Choroid plexus epithelial cell (primary cell): ENCODE results near the gene EGFR.

Source experiments
- DNase-seq: peaks from one replicate; pipeline ENCODE4 v3.0.0-alpha.2; 2010; ENCODE audit warnings: low read depth
- H3K4me3 ChIP-seq: 2 replicates; pipeline ENCODE4 v1.5.1; 2011; ENCODE audit warnings: low read depth, mild to moderate bottlenecking, control low read depth, low read length, moderate library complexity
- TF ChIP-seq, protein P1 (sequence below): conservative IDR thresholded peaks from 2 replicates; pipeline ENCODE4 v1.5.1; 2011; ENCODE audit warnings: low read depth, mild to moderate bottlenecking, control low read depth, inconsistent platforms, low read length, moderate library complexity

Gene EGFR

DNA sequence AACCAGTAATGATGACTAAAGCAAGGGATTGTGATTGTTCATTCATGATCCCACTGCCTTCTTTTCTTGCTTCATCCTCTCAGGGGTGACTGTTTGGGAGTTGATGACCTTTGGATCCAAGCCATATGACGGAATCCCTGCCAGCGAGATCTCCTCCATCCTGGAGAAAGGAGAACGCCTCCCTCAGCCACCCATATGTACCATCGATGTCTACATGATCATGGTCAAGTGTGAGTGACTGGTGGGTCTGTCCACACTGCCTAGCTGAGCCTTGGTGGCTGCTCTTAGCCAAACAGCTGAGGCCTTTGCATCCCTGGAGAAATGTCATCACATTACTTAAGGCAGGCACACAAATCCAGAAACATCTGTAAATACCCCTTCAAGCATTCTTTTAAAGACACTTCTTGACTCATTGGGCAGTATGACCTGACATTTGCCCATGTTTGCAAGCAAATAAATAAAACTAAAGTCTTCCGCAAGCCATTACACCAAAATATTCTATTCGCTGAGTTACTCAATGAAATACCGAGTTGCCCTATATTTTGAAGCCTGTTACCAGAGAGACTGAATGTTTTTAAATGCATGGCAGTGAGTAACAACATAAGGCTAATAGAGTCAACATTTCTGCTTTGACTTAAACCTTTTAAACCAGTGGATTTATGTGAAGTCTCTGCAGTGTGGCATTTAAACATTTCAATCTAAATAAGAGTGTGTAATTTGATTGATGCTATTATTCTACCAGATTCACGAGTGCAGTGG is 180.0 kb downstream of the EGFR start:
- H3K4me3 ChIP-seq: no peak overlapping the region
- no peak for DNase-seq
- TF ChIP-seq, protein P1, sequence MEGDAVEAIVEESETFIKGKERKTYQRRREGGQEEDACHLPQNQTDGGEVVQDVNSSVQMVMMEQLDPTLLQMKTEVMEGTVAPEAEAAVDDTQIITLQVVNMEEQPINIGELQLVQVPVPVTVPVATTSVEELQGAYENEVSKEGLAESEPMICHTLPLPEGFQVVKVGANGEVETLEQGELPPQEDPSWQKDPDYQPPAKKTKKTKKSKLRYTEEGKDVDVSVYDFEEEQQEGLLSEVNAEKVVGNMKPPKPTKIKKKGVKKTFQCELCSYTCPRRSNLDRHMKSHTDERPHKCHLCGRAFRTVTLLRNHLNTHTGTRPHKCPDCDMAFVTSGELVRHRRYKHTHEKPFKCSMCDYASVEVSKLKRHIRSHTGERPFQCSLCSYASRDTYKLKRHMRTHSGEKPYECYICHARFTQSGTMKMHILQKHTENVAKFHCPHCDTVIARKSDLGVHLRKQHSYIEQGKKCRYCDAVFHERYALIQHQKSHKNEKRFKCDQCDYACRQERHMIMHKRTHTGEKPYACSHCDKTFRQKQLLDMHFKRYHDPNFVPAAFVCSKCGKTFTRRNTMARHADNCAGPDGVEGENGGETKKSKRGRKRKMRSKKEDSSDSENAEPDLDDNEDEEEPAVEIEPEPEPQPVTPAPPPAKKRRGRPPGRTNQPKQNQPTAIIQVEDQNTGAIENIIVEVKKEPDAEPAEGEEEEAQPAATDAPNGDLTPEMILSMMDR: no peak

DNA sequence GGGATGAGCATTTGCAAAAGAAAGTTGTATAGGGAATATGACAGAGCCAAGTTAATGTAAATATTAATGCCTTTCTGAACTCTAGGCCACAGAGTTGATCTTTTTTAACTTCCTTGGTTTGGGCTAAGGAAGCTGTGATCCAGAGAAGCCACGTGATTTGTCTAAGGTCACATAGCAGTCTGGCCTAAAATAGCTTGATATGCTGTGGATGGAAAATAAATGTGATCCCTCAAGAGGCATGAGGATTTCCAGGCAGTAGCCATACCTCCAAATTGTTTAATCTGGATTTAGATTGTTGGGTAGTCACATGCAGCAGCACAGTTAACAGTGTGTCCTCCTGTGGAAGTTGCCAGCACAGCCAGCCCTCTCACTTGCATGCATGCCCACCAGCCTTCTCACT is 180.6 kb downstream of the EGFR start:
- TF ChIP-seq, protein P1: no peak
- no peak for DNase-seq
- no peak overlapping the region for H3K4me3 ChIP-seq

DNA sequence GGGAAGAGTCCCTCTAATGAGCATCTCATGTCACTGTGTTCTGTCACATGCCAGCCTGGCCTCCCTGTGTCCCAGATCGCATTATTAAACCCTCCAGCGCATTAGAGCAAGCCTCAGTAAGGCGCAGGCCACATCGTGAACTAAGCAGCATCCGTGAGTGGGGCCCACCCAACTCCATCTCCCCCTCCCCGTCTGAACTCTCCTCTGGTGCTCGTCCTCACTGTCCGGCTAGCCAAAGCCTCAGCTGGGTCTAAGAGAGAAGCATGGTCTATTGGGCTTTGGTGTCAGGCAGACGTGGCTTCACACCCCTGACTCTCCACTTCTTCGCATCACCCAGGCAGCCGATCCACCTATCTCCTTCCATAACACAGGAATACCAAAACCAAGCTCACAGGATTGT is 181.6 kb downstream of the EGFR start:
- H3K4me3 ChIP-seq: no peak overlapping the region
- TF ChIP-seq, protein P1: no peak
- no peak for DNase-seq

DNA sequence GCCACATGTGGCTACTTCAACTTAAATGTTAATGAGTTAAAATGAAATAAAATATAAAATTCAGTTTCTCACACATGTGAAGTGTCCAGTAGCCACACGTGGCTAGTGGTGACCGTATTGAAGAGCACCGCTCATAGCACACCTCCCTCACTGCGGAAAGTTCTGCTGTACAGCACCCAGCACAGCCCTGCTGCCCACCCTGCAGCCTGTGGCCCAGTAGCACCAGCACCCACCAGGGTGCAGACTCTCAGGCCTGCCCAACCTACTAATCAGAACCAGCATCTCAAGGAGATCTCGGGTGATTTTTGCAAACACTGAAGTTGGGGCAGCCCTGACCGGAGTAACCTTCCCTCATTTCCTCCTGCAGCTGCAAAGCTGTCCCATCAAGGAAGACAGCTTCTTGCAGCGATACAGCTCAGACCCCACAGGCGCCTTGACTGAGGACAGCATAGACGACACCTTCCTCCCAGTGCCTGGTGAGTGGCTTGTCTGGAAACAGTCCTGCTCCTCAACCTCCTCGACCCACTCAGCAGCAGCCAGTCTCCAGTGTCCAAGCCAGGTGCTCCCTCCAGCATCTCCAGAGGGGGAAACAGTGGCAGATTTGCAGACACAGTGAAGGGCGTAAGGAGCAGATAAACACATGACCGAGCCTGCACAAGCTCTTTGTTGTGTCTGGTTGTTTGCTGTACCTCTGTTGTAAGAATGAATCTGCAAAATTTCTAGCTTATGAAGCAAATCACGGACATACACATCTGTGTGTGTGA is 183.5 kb downstream of the EGFR start:
- no peak overlapping the region for H3K4me3 ChIP-seq
- TF ChIP-seq, protein P1: no peak
- no peak for DNase-seq

DNA sequence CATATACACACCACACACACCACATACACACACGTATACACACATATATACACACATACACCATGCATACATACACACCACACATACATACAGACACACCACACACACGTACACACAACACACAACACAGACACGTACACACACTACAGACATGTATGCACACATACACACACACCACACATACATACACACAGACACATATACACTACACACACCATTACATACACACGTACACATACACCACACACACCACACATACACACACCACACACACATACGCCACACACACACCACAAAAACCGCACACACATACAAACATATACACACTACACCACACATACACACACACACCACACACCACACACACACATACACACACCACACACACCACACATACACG is 184.5 kb downstream of the EGFR start:
- no peak for DNase-seq
- no peak overlapping the region for H3K4me3 ChIP-seq
- TF ChIP-seq, protein P1: no peak

DNA sequence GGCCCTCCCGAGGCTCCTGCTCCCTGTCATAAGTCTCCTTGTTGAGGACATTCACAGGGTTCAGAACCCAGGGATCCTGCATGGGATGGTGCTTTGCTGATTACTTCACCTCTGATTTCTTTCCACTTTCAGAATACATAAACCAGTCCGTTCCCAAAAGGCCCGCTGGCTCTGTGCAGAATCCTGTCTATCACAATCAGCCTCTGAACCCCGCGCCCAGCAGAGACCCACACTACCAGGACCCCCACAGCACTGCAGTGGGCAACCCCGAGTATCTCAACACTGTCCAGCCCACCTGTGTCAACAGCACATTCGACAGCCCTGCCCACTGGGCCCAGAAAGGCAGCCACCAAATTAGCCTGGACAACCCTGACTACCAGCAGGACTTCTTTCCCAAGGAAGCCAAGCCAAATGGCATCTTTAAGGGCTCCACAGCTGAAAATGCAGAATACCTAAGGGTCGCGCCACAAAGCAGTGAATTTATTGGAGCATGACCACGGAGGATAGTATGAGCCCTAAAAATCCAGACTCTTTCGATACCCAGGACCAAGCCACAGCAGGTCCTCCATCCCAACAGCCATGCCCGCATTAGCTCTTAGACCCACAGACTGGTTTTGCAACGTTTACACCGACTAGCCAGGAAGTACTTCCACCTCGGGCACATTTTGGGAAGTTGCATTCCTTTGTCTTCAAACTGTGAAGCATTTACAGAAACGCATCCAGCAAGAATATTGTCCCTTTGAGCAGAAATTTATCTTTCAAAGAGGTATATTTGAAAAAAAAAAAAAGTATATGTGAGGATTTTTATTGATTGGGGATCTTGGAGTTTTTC is 186.5 kb downstream of the EGFR start:
- TF ChIP-seq, protein P1: no peak
- no peak for DNase-seq
- no peak overlapping the region for H3K4me3 ChIP-seq
